Measurements from ENCODE around the gene VCAN. TPM values are rescaled to one million over a fixed set of nuclear protein-coding genes. Genes with fewer than 3 reads are reported as not detected.

The VCAN gene
- total and polyA plus RNA-seq, 4 donors: 0.97 to 15.6 (median 4.8) TPM

GRCh38 chr5:83510260-83510659, 38.7 kb downstream of the VCAN start:
- no peaks in the 10 kb centered on the region for H3K36me3 ChIP-seq (ENCODE audit: control insufficient read depth in 4 of 4, insufficient read depth in 3 of 4, low read depth in 1 of 4, low read length in 3 of 4)
- H3K27ac ChIP-seq (ENCODE audit: low read depth in 1 of 2, low read length in 2 of 2): no peak overlapping the region
- peaks cover 0 to 2% (median 0%) of the 10 kb centered on the region in 4 donors for H3K9me3 ChIP-seq (ENCODE audit: control insufficient read depth in 4 of 4, low read length in 3 of 4)
- H3K4me1 ChIP-seq (ENCODE audit: control insufficient read depth in 4 of 4, insufficient read depth in 4 of 4, low read length in 3 of 4): no peaks in the 10 kb centered on the region
- H3K4me3 ChIP-seq (ENCODE audit: low read depth in 1 of 3, low read length in 3 of 3): no peak overlapping the region
- no peak for DNase-seq (ENCODE audit: low spot score)
- TF ChIP-seq, protein P1, sequence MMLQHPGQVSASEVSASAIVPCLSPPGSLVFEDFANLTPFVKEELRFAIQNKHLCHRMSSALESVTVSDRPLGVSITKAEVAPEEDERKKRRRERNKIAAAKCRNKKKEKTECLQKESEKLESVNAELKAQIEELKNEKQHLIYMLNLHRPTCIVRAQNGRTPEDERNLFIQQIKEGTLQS (IDR thresholded peaks at IDR 0.05): no peak
- TF ChIP-seq JUND (IDR thresholded peaks at IDR 0.05): no peak
- no peak for TF ChIP-seq RXRA (IDR thresholded peaks at IDR 0.05)
- TF ChIP-seq EGR1 (IDR thresholded peaks at IDR 0.05; ENCODE audit: low read depth in 2 of 2): no peak
- 93% methylated on average over 1 of the region's 1 CpG for WGBS
- H3K9ac ChIP-seq (ENCODE audit: low read depth in 1 of 2, low read length in 2 of 2): no peak overlapping the region
- no peaks in the 10 kb centered on the region for H3K27me3 ChIP-seq (ENCODE audit: control insufficient read depth in 4 of 4, insufficient read depth in 4 of 4, low read length in 3 of 4)

DNA sequence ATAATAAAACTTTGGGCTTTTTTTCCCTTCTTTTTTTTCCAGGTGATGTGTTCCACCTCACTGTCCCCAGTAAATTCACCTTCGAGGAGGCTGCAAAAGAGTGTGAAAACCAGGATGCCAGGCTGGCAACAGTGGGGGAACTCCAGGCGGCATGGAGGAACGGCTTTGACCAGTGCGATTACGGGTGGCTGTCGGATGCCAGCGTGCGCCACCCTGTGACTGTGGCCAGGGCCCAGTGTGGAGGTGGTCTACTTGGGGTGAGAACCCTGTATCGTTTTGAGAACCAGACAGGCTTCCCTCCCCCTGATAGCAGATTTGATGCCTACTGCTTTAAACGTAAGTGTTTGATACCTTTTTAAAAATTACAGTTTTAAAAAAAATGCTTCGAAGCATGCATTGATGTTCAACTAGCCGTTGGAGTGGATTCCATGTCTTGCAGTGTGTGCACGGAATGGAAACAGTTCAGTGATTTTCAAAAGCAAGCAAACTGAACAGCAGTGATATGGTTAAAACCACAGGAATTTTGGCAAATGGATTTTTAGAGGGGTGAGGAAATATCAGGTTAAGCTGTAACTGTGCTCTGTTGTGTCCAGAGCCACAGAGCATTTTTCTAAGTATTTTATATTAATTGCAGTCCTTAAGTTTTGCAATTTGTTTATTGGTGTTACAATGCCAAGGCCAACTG, 40.7 kb downstream of the VCAN start:
- Histone ChIP-seq H3K36me3 (ENCODE audit: control insufficient read depth in 4 of 4, insufficient read depth in 3 of 4, low read depth in 1 of 4, low read length in 3 of 4) (no peaks in the 10 kb centered on the region), H3K4me1 (ENCODE audit: control insufficient read depth in 4 of 4, insufficient read depth in 4 of 4, low read length in 3 of 4) (no peaks in the 10 kb centered on the region), H3K27ac (ENCODE audit: low read depth in 1 of 2, low read length in 2 of 2) (no peak overlapping the region), H3K27me3 (ENCODE audit: control insufficient read depth in 4 of 4, insufficient read depth in 4 of 4, low read length in 3 of 4) (no peaks in the 10 kb centered on the region), H3K9me3 (ENCODE audit: control insufficient read depth in 4 of 4, low read length in 3 of 4) (no peaks in the 10 kb centered on the region), H3K9ac (ENCODE audit: low read depth in 1 of 2, low read length in 2 of 2) (no peak overlapping the region), H3K4me3 (ENCODE audit: low read depth in 1 of 3, low read length in 3 of 3) (no peak overlapping the region)
- no peak for DNase-seq (ENCODE audit: low spot score)
- no peak for TF ChIP-seq SP1 (IDR thresholded peaks at IDR 0.05)
- 91% methylated on average over 13 of the region's 13 CpGs for WGBS

DNA sequence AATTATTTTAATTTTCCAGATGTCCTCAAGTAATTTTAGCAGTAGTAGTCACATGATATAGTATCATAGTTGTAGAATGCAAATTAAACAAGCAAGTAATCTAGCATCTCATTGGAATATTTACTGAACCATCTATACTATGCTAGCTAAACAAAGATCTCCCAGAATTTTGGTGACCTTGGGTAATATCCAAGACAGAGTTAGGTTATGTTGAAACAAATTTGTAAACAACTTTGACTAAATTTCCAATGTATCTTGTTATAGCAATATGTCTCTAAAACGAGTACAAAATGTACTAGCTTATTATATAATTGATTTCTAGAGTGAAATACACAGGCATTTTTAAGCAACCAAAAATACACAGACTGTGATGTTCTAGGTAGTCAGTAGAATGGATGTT, 41.5 kb downstream of the VCAN start:
- Histone ChIP-seq H3K4me1 (ENCODE audit: control insufficient read depth in 4 of 4, insufficient read depth in 4 of 4, low read length in 3 of 4) (no peaks in the 10 kb centered on the region), H3K4me3 (ENCODE audit: low read depth in 1 of 3, low read length in 3 of 3) (no peak overlapping the region), H3K36me3 (ENCODE audit: control insufficient read depth in 4 of 4, insufficient read depth in 3 of 4, low read depth in 1 of 4, low read length in 3 of 4) (no peaks in the 10 kb centered on the region), H3K27ac (ENCODE audit: low read depth in 1 of 2, low read length in 2 of 2) (no peak overlapping the region), H3K9me3 (ENCODE audit: control insufficient read depth in 4 of 4, low read length in 3 of 4) (no peaks in the 10 kb centered on the region), H3K27me3 (ENCODE audit: control insufficient read depth in 4 of 4, insufficient read depth in 4 of 4, low read length in 3 of 4) (no peaks in the 10 kb centered on the region), H3K9ac (ENCODE audit: low read depth in 1 of 2, low read length in 2 of 2) (no peak overlapping the region)
- WGBS: 40% methylated on average over 1 of the region's 1 CpG
- TF ChIP-seq FOXA2 (IDR thresholded peaks at IDR 0.05): no peak
- TF ChIP-seq HNF4A (conservative IDR thresholded peaks at IDR 0.05): no peak
- TF ChIP-seq EGR1 (IDR thresholded peaks at IDR 0.05; ENCODE audit: low read depth in 2 of 2): no peak
- TF ChIP-seq ZBTB33 (IDR thresholded peaks at IDR 0.05): no peak
- no peak for TF ChIP-seq FOXA1 (IDR thresholded peaks at IDR 0.05)
- no peak for TF ChIP-seq GABPA (IDR thresholded peaks at IDR 0.05 in 1 of 2, conservative IDR thresholded peaks at IDR 0.05 in 1 of 2)
- TF ChIP-seq YY1 (IDR thresholded peaks at IDR 0.05): no peak
- TF ChIP-seq, protein P1 (IDR thresholded peaks at IDR 0.05): no peak
- TF ChIP-seq SP1 (IDR thresholded peaks at IDR 0.05): no peak
- TF ChIP-seq HNF4G (IDR thresholded peaks at IDR 0.05): no peak
- TF ChIP-seq, protein P2, sequence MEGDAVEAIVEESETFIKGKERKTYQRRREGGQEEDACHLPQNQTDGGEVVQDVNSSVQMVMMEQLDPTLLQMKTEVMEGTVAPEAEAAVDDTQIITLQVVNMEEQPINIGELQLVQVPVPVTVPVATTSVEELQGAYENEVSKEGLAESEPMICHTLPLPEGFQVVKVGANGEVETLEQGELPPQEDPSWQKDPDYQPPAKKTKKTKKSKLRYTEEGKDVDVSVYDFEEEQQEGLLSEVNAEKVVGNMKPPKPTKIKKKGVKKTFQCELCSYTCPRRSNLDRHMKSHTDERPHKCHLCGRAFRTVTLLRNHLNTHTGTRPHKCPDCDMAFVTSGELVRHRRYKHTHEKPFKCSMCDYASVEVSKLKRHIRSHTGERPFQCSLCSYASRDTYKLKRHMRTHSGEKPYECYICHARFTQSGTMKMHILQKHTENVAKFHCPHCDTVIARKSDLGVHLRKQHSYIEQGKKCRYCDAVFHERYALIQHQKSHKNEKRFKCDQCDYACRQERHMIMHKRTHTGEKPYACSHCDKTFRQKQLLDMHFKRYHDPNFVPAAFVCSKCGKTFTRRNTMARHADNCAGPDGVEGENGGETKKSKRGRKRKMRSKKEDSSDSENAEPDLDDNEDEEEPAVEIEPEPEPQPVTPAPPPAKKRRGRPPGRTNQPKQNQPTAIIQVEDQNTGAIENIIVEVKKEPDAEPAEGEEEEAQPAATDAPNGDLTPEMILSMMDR (IDR thresholded peaks at IDR 0.05; ENCODE audit: low read depth, low read length, missing input control): no peak
- TF ChIP-seq, protein P3, sequence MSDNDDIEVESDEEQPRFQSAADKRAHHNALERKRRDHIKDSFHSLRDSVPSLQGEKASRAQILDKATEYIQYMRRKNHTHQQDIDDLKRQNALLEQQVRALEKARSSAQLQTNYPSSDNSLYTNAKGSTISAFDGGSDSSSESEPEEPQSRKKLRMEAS (IDR thresholded peaks at IDR 0.05): no peak
- TF ChIP-seq NR2F2 (IDR thresholded peaks at IDR 0.05): no peak
- TF ChIP-seq JUND (IDR thresholded peaks at IDR 0.05): no peak
- no peak for TF ChIP-seq RAD21 (IDR thresholded peaks at IDR 0.05)
- TF ChIP-seq RXRA (IDR thresholded peaks at IDR 0.05): no peak
- TF ChIP-seq, protein P4, sequence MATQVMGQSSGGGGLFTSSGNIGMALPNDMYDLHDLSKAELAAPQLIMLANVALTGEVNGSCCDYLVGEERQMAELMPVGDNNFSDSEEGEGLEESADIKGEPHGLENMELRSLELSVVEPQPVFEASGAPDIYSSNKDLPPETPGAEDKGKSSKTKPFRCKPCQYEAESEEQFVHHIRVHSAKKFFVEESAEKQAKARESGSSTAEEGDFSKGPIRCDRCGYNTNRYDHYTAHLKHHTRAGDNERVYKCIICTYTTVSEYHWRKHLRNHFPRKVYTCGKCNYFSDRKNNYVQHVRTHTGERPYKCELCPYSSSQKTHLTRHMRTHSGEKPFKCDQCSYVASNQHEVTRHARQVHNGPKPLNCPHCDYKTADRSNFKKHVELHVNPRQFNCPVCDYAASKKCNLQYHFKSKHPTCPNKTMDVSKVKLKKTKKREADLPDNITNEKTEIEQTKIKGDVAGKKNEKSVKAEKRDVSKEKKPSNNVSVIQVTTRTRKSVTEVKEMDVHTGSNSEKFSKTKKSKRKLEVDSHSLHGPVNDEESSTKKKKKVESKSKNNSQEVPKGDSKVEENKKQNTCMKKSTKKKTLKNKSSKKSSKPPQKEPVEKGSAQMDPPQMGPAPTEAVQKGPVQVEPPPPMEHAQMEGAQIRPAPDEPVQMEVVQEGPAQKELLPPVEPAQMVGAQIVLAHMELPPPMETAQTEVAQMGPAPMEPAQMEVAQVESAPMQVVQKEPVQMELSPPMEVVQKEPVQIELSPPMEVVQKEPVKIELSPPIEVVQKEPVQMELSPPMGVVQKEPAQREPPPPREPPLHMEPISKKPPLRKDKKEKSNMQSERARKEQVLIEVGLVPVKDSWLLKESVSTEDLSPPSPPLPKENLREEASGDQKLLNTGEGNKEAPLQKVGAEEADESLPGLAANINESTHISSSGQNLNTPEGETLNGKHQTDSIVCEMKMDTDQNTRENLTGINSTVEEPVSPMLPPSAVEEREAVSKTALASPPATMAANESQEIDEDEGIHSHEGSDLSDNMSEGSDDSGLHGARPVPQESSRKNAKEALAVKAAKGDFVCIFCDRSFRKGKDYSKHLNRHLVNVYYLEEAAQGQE (IDR thresholded peaks at IDR 0.05): no peak
- no peak for TF ChIP-seq TAF1 (conservative IDR thresholded peaks at IDR 0.05)
- DNase-seq (ENCODE audit: low spot score): no peak

All from liver (tissue), 9 donors.